ENCODE data around the gene BARX2. TPM values are rescaled to one million over a fixed set of nuclear protein-coding genes. Genes with fewer than 3 reads are reported as not detected.

Gene BARX2
- total RNA-seq, 4 donors from 2014 or later = not detected

DNA sequence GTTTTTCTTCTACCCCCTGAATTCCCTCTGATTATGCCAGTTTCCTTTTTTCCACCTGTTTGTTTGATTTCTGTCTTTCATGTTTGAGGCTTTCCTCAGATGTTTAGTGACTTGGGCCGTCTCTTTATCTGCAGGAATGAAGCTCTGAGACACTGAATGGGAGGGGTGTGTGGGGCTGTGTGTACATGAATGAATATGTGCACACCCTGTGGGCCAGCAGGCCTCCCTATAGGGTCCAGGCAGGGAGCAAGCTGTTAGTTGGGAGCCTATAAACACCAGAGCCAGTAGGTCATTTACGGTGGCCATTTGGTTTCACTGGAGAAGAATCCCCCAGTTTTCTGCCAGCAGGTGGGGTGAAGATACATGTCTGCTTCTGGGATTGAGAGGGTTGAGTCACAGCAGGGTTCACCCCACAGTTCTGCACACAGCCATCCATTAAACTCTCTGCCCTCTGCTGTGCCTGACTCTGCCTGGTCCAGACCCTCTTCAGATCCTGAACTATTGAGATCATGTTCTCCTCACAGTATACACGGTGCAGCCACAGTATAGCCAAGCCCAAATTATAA, 34.8 kb downstream of the BARX2 start:
- WGBS, 2 donors = 59 to 87% methylated on average over 3 of the region's 3 CpGs
- H3K9me3 ChIP-seq = no peaks in the 10 kb centered on the region
- DNase-seq (ENCODE audit: low spot score in 2 of 2) = no peak
- no peak overlapping the region for H3K4me3 ChIP-seq
- TF ChIP-seq EP300 (IDR thresholded peaks at IDR 0.05) (no peak), POLR2A (IDR thresholded peaks at IDR 0.05) (no peak)
- TF ChIP-seq, protein P1, sequence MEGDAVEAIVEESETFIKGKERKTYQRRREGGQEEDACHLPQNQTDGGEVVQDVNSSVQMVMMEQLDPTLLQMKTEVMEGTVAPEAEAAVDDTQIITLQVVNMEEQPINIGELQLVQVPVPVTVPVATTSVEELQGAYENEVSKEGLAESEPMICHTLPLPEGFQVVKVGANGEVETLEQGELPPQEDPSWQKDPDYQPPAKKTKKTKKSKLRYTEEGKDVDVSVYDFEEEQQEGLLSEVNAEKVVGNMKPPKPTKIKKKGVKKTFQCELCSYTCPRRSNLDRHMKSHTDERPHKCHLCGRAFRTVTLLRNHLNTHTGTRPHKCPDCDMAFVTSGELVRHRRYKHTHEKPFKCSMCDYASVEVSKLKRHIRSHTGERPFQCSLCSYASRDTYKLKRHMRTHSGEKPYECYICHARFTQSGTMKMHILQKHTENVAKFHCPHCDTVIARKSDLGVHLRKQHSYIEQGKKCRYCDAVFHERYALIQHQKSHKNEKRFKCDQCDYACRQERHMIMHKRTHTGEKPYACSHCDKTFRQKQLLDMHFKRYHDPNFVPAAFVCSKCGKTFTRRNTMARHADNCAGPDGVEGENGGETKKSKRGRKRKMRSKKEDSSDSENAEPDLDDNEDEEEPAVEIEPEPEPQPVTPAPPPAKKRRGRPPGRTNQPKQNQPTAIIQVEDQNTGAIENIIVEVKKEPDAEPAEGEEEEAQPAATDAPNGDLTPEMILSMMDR (IDR thresholded peaks at IDR 0.05) = no peak
- H3K27ac ChIP-seq = no peak overlapping the region
- no peaks in the 10 kb centered on the region for H3K36me3 ChIP-seq
- no peaks in the 10 kb centered on the region for H3K4me1 ChIP-seq
- no peaks in the 10 kb centered on the region for H3K27me3 ChIP-seq

- Histone ChIP-seq H3K4me1 (no peaks in the 10 kb centered on the region), H3K27me3 (no peaks in the 10 kb centered on the region), H3K9me3 (no peaks in the 10 kb centered on the region), H3K36me3 (no peaks in the 10 kb centered on the region), H3K27ac (no peak overlapping the region), H3K4me3 (no peak overlapping the region)
- no peak for DNase-seq (ENCODE audit: low spot score in 2 of 2)
- TF ChIP-seq POLR2A (IDR thresholded peaks at IDR 0.05) (no peak), EP300 (IDR thresholded peaks at IDR 0.05) (no peak)
- TF ChIP-seq, protein P1 (IDR thresholded peaks at IDR 0.05) = no peak
- 35 to 39% methylated on average over 4 of the region's 4 CpGs for WGBS, 2 donors
These were observed 36.8 kb downstream of the BARX2 start for GRCh38 chr11:129412494-129412893.

DNA sequence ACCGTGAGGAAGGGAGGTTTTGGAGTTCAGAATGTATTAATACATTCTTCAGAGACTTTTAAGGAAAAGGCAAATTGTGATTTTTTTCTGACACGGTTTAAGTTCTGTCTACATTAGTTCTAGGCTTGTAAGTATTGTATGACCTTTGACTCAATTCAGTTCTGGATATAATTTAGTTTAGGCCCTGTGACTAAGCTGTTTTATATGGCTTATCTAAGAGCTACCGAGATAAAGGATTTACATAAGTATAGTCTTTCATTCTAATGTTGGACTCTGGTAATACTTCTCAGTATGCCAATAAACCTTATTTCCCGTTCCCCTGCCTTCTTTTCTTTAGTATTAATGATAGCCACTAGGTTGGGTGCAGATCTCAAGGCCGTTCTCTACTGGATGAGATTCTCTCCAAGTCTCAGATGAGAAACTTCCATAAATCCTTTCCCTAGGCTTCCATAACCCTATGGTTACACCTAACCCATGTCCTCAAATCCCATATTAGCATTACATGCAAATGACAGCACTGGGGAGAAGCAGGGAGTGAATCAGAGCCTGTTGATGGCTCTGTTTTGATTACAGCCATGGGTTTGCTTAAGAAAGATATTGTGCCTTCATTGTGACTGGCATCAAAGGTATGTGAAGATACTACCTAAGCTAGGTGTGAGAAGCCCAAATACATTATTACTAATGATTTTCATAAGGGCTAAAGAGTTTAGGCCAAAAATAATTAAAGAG, 38.7 kb downstream of the BARX2 start:
- Histone ChIP-seq H3K4me1 (no peaks in the 10 kb centered on the region), H3K27ac (no peak overlapping the region), H3K27me3 (no peaks in the 10 kb centered on the region), H3K4me3 (no peak overlapping the region), H3K36me3 (no peaks in the 10 kb centered on the region), H3K9me3 (no peaks in the 10 kb centered on the region)
- WGBS, 2 donors = 78 to 91% methylated on average over 5 of the region's 5 CpGs
- no peak for TF ChIP-seq POLR2A (IDR thresholded peaks at IDR 0.05)
- DNase-seq (ENCODE audit: low spot score in 2 of 2) = no peak

DNA sequence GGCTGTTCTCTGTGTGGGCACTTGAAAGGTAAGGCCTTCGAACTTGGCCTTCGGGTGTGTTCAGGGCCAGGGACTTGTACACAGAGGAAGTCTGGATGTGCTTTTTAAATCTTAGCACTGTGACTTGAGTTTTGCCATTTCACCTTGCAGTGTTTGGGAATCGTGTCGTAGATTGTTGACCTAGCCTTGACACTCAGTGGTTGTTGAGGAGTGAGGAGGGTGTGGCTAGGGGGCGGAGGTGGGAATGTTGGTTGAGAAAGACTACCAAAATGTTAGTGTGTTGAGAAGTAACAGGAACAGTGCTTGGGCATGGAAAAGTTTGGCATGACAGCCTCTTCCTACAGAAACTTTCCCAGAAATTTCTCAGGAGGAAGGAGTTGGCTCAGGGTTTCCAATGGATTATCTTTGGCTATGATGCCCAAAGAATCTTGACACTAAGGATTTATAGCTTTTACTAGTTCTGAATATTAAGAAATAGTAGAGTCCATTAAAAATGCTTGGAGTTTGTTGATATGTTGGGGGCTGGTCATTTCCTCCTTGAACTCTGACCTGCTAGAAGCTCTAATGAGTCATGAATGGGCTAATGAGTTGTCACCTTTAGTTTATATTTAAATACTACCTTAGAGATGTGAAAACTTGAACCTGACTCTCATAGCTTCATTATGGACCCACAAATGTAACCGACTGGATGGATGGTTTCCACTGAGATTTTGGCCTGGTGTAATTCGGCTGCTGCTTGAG, 40.6 kb downstream of the BARX2 start:
- TF ChIP-seq POLR2A (IDR thresholded peaks at IDR 0.05) (no peak), EP300 (IDR thresholded peaks at IDR 0.05) (no peak)
- TF ChIP-seq, protein P1 (IDR thresholded peaks at IDR 0.05) = no peak
- no peak for DNase-seq (ENCODE audit: low spot score in 2 of 2)
- no peaks in the 10 kb centered on the region for H3K36me3 ChIP-seq
- H3K9me3 ChIP-seq = no peaks in the 10 kb centered on the region
- no peak overlapping the region for H3K4me3 ChIP-seq
- 86 to 88% methylated on average over 7 of the region's 7 CpGs for WGBS, 2 donors
- H3K27me3 ChIP-seq = no peaks in the 10 kb centered on the region
- no peak overlapping the region for H3K27ac ChIP-seq
- no peaks in the 10 kb centered on the region for H3K4me1 ChIP-seq

- DNase-seq (ENCODE audit: low spot score in 2 of 2) = no peak
- H3K4me1 ChIP-seq = no peaks in the 10 kb centered on the region
- no peak for TF ChIP-seq EP300 (IDR thresholded peaks at IDR 0.05)
- TF ChIP-seq, protein P1 (IDR thresholded peaks at IDR 0.05) = no peak
- no peak for TF ChIP-seq POLR2A (IDR thresholded peaks at IDR 0.05)
- WGBS, 2 donors = 83 to 88% methylated on average over 7 of the region's 7 CpGs
- no peaks in the 10 kb centered on the region for H3K27me3 ChIP-seq
- no peak overlapping the region for H3K4me3 ChIP-seq
- no peaks in the 10 kb centered on the region for H3K9me3 ChIP-seq
- H3K27ac ChIP-seq = no peak overlapping the region
- no peaks in the 10 kb centered on the region for H3K36me3 ChIP-seq
These were observed 41.8 kb downstream of the BARX2 start for GRCh38 chr11:129417458-129417857.

Data from tibial nerve (tissue), 4 donors.